IMR-90 (cell line): ENCODE data around the gene RAB27B. TPM values are rescaled to one million over a fixed set of nuclear protein-coding genes. Genes with fewer than 3 reads are reported as not detected.
"Not testable (repeated sequence)": the region's sequence is repeated elsewhere in the genome, so short reads cannot be mapped to it uniquely, and the experiment has no call there.

Experiments used
- ATAC-seq: fragments of 200-7000 bp; cut with Tn5 transposase; 2 replicates; pipeline ENCODE4 v1.9.1; 2020; ENCODE audit warnings: low read depth, mild to moderate bottlenecking, moderate library complexity
- BruUV-seq: library from RNA; stranded (reverse); fragments of 400-500 nt; replicated peaks from 2 replicates; lab custom pipeline; 2021; lab: Mats Ljungman, UMichigan
- CTCF ChIA-PET: fragments of 300-600 bp; formaldehyde crosslinking; extraction: SDS; loops from one replicate; lab custom pipeline; 2021; ENCODE audit warnings: antibody characterized with exemption; lab: Yijun Ruan, JAX
- POLR2A ChIA-PET: fragments of 300-600 bp; sonication (Branson Sonifier 250); formaldehyde crosslinking; loops from one replicate; lab custom pipeline; 2022; ENCODE audit warnings: antibody characterized with exemption; ENCODE audit not compliant: unreplicated experiment; lab: Charles Lee
- DNase-seq: peaks from one replicate; pipeline ENCODE4 v3.0.0; 2013
- H2AFZ ChIP-seq: replicated peaks from 2 replicates; pipeline ENCODE3; 2013; ENCODE audit warnings: low read length, mild to moderate bottlenecking; ENCODE audit not compliant: poor library complexity
- H2AK5ac ChIP-seq: 2 replicates; pipeline ENCODE4 v1.6.1; 2013; ENCODE audit warnings: low read depth, low read length, inconsistent platforms
- H2AK9ac ChIP-seq: replicated peaks from 2 replicates; pipeline ENCODE3; 2013; ENCODE audit warnings: mild to moderate bottlenecking, low read depth, low read length, moderate library complexity; ENCODE audit not compliant: poor library complexity
- H2BK120ac ChIP-seq: 2 replicates; pipeline ENCODE4 v1.6.1; 2013; ENCODE audit warnings: low read depth, low read length, inconsistent platforms
- H2BK15ac ChIP-seq: 3 replicates; pipeline ENCODE4 v1.6.1; 2013; ENCODE audit warnings: low read depth, low read length, inconsistent platforms
- H2BK20ac ChIP-seq: 2 replicates; pipeline ENCODE4 v1.6.1; 2013; ENCODE audit warnings: low read depth, mild to moderate bottlenecking, inconsistent platforms, low read length, moderate library complexity
- H2BK5ac ChIP-seq: 2 replicates; pipeline ENCODE4 v1.6.1; 2013; ENCODE audit warnings: mild to moderate bottlenecking, low read depth, low read length, inconsistent platforms; ENCODE audit not compliant: poor library complexity, severe bottlenecking
- H3K14ac ChIP-seq: replicated peaks from 2 replicates; pipeline ENCODE4 v1.6.1; 2013; ENCODE audit warnings: low read depth, low read length, inconsistent platforms
- H3K18ac ChIP-seq: 2 replicates; pipeline ENCODE4 v1.6.1; 2013; ENCODE audit warnings: low read depth, low read length, control low read depth
- H3K23ac ChIP-seq: 2 replicates; pipeline ENCODE4 v1.6.1; 2013; ENCODE audit warnings: low read depth, low read length, inconsistent platforms
- H3K27ac ChIP-seq: 2 replicates; pipeline ENCODE4 v1.5.1; 2013; ENCODE audit warnings: mild to moderate bottlenecking, control low read depth, low read length; ENCODE audit not compliant: insufficient read depth
- H3K27me3 ChIP-seq: 2 replicates; pipeline ENCODE4 v1.6.1; 2013; ENCODE audit warnings: low read length; ENCODE audit not compliant: control insufficient read depth, insufficient read depth
- H3K36me3 ChIP-seq: 2 replicates; pipeline ENCODE4 v1.6.1; 2013; ENCODE audit warnings: low read length, mixed read lengths; ENCODE audit not compliant: control insufficient read depth, insufficient read depth
- H3K4ac ChIP-seq: 2 replicates; pipeline ENCODE4 v1.6.1; 2013; ENCODE audit warnings: low read depth, low read length, inconsistent platforms
- H3K4me1 ChIP-seq: 2 replicates; pipeline ENCODE4 v1.6.1; 2013; ENCODE audit warnings: low read length, mixed read lengths; ENCODE audit not compliant: control insufficient read depth, insufficient read depth
- H3K4me2 ChIP-seq: 2 replicates; pipeline ENCODE4 v1.6.1; 2013; ENCODE audit warnings: low read depth, mild to moderate bottlenecking, control low read depth, low read length, moderate library complexity
- H3K4me3 ChIP-seq: 2 replicates; pipeline ENCODE4 v1.5.1; 2013; ENCODE audit warnings: low read depth, mild to moderate bottlenecking, control low read depth, low read length, moderate library complexity; ENCODE audit not compliant: insufficient read depth
- H3K56ac ChIP-seq: 2 replicates; pipeline ENCODE4 v1.6.1; 2013; ENCODE audit warnings: low read length, inconsistent platforms; ENCODE audit not compliant: insufficient read depth; ENCODE audit errors: extremely low read depth
- H3K79me1 ChIP-seq, 2 experiments: 2 replicates each; pipeline ENCODE4 v1.6.1; 2013; ENCODE audit warnings: low read length in 2 of 2, inconsistent platforms in 1 of 2, low read depth in 1 of 2
- H3K9ac ChIP-seq: 2 replicates; pipeline ENCODE4 v1.6.1; 2013; ENCODE audit warnings: low read depth, low read length, control low read depth
- H3K9me1 ChIP-seq: 2 replicates; pipeline ENCODE4 v1.6.1; 2013; ENCODE audit warnings: low read length, inconsistent platforms; ENCODE audit not compliant: insufficient read depth
- H3K9me3 ChIP-seq: 2 replicates; pipeline ENCODE4 v1.6.1; 2013; ENCODE audit warnings: low read length; ENCODE audit not compliant: control insufficient read depth, insufficient read depth
- H4K20me1 ChIP-seq: 2 replicates; pipeline ENCODE4 v1.6.1; 2013; ENCODE audit warnings: low read length, inconsistent platforms; ENCODE audit not compliant: insufficient read depth
- H4K5ac ChIP-seq: 2 replicates; pipeline ENCODE4 v1.6.1; 2013; ENCODE audit warnings: mild to moderate bottlenecking, low read depth, low read length, control low read depth
- H4K8ac ChIP-seq, 2 experiments: 2 replicates each; pipeline ENCODE4 v1.6.1; 2013; ENCODE audit warnings: low read depth in 2 of 2, low read length in 2 of 2, control low read depth in 1 of 2, inconsistent platforms in 1 of 2
- H4K91ac ChIP-seq: 2 replicates; pipeline ENCODE4 v1.6.1; 2013; ENCODE audit warnings: low read depth, low read length, inconsistent platforms; ENCODE audit not compliant: insufficient read depth
- CHD1 ChIP-seq: IDR thresholded peaks from 2 replicates; pipeline ENCODE4 v1.6.1; 2012; ENCODE audit warnings: low read depth, low read length, improper control_type of control experiment
- FOS ChIP-seq: fragments of 150-350 bp; IDR thresholded peaks from 2 replicates; pipeline ENCODE4 v1.6.1; 2016; ENCODE audit warnings: low read depth, low read length
- MXI1 ChIP-seq: IDR thresholded peaks from 2 replicates; pipeline ENCODE4 v1.6.1; 2012; ENCODE audit warnings: low read depth, mild to moderate bottlenecking, low read length, moderate library complexity, borderline replicate concordance
- RFX5 ChIP-seq: IDR thresholded peaks from 2 replicates; pipeline ENCODE4 v1.8.0; 2012; ENCODE audit warnings: low read depth, mild to moderate bottlenecking, low read length, moderate library complexity
- WGBS, 2 experiments: methylation state at CpG; one replicate each; pipeline versions ENCODE4 v1.1.5 to v1.1.7; 2013; ENCODE audit warnings: missing lambda C conversion rate in 2 of 2; ENCODE audit not compliant: insufficient read length in 1 of 2; ENCODE audit errors: extremely low coverage in 2 of 2; 5-methylcytosine and 5-hydroxymethylcytosine counted together
- dilution Hi-C: fragments of 300-500 bp; cut with HindIII; formaldehyde crosslinking; loops from one replicate; pipeline ENCODE4 v1.14.3; 2018; ENCODE audit warnings: low sequenced_read_pairs; ENCODE audit not compliant: unreplicated experiment
- in situ Hi-C: fragments of 300-500 bp; cut with MboI; formaldehyde crosslinking; loops from 3 replicates; pipeline ENCODE4 v1.14.3; 2019; ENCODE audit warnings: low sequenced_read_pairs, inconsistent platforms, mixed read lengths
- intact Hi-C: fragments of 100-400 bp; cut with micrococcal nuclease; formaldehyde crosslinking; loops from 2 replicates; pipeline ENCODE4 v1.10.0; 2022
- polyA plus RNA-seq, 3 experiments: library from polyadenylated mRNA; depleted of rRNA; stranded (reverse); fragments of >200 nt; gene quantifications; 2 replicates each; pipeline ENCODE4 v1.2.3, GENCODE V29; 2012; ENCODE audit warnings: low replicate concordance in 1 of 3
- total RNA-seq: library from RNA; depleted of rRNA; stranded (reverse); fragments of >200 nt; gene quantifications from 2 replicates; pipeline ENCODE4 v1.2.3, GENCODE V29; 2012
- TF ChIP-seq, protein P1 (sequence below): conservative IDR thresholded peaks from 2 replicates; pipeline ENCODE4 v1.5.1; 2012; ENCODE audit warnings: mild to moderate bottlenecking, low read depth, low read length, improper control_type of control experiment

Gene RAB27B
- total and polyA plus RNA-seq, 2 of the 4 experiments (the other 2 are of a cell fraction): 0.24 to 1.3 TPM

DNA sequence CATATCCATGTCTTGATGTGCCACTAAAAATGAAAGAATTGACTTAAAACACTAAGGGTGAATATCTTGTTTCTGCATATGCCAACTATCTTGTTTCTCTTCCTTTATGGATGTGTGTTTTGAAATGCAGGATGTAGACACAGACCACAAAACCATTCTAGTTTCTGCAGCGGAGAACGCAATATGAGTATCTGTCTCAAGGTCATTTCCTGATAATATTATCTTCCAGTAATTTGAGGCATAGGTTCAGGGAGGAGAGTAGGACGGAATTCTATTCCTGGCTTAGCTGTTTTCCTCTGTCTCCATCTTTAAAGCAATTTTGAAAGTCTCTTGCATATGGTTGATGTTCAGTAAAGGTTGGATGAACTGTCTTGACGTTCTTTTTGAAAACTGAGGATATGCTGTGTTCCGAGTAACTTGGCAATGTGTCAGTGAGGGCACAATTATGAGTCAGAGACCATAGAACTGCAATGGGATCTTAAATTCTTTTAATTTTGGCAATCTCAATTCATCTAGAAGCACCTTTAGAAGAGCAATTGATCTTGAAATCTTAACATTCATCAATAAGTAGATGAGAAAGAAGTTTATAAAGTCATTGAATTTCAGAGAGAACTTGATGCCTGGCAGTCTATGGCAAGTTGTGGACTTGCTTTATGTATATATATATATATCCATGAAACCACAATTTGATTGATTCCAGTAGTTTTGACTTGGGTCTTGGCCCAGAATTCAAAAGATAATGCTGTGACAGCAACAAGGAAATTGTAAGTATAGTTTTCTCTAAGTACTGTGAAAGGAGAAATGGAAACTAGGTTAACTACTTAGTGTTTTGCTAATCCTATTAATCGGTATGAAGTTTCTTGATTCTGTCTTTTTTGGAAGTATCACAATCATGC, 24.8 kb downstream of the RAB27B start:
- intact Hi-C loops (no loop called here), dilution Hi-C loops (no loop called here), in situ Hi-C loops (no loop called here)
- Histone ChIP-seq H3K79me1 (no peaks in the 10 kb centered on the region), H2BK15ac (no peak overlapping the region), H2BK20ac (no peak overlapping the region), H3K9me1 (0 out of 2 replicates have a peak, but pooled peaks cover 2% of the 10 kb centered on the region), H2AK9ac (no peak overlapping the region), H3K14ac (no peak overlapping the region), H3K4me3 (no peak overlapping the region), H2AFZ (no peak overlapping the region), H2AK5ac (no peak overlapping the region), H3K4me1 (no peaks in the 10 kb centered on the region), H3K9ac (no peak overlapping the region), H3K27ac (no peak overlapping the region), H3K4ac (no peak overlapping the region), H4K8ac (no peak overlapping the region), H3K9me3 (no peaks in the 10 kb centered on the region), H3K18ac (no peak overlapping the region), H3K27me3 (no peaks in the 10 kb centered on the region), H3K23ac (no peak overlapping the region), H3K4me2 (no peak overlapping the region), H3K36me3 (no peaks in the 10 kb centered on the region), H4K5ac (no peak overlapping the region), H2BK120ac (no peak overlapping the region), H3K56ac (no peak overlapping the region), H4K20me1 (no peaks in the 10 kb centered on the region), H2BK5ac (no peak overlapping the region), H4K91ac (no peak overlapping the region)
- DNase-seq (no peak), ATAC-seq (no peak)
- POLR2A ChIA-PET: no interaction called here
- TF ChIP-seq RFX5: no peak
- TF ChIP-seq MXI1: no peak
- no peak for TF ChIP-seq CHD1
- TF ChIP-seq, protein P1, sequence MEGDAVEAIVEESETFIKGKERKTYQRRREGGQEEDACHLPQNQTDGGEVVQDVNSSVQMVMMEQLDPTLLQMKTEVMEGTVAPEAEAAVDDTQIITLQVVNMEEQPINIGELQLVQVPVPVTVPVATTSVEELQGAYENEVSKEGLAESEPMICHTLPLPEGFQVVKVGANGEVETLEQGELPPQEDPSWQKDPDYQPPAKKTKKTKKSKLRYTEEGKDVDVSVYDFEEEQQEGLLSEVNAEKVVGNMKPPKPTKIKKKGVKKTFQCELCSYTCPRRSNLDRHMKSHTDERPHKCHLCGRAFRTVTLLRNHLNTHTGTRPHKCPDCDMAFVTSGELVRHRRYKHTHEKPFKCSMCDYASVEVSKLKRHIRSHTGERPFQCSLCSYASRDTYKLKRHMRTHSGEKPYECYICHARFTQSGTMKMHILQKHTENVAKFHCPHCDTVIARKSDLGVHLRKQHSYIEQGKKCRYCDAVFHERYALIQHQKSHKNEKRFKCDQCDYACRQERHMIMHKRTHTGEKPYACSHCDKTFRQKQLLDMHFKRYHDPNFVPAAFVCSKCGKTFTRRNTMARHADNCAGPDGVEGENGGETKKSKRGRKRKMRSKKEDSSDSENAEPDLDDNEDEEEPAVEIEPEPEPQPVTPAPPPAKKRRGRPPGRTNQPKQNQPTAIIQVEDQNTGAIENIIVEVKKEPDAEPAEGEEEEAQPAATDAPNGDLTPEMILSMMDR: no peak
- no peak for TF ChIP-seq FOS
- no CpG with 5 or more reads among the region's 6 CpGs for WGBS, 2 experiments
- CTCF ChIA-PET: no interaction called here
- BruUV-seq: no TSS peak

GRCh38 chr18:54855050-54855449, 26.8 kb downstream of the RAB27B start:
- H3K14ac ChIP-seq, H3K9me1 ChIP-seq, H4K91ac ChIP-seq, H3K4ac ChIP-seq, H2BK120ac ChIP-seq, in situ Hi-C loops, dilution Hi-C loops, H3K23ac ChIP-seq, H3K4me2 ChIP-seq, H3K27me3 ChIP-seq, H2BK15ac ChIP-seq, POLR2A ChIA-PET, H2AK9ac ChIP-seq, H4K20me1 ChIP-seq, H4K5ac ChIP-seq, H2BK5ac ChIP-seq, H3K79me1 ChIP-seq, H2AFZ ChIP-seq, DNase-seq, H3K4me3 ChIP-seq, H2AK5ac ChIP-seq, intact Hi-C loops, H3K9ac ChIP-seq, H4K8ac ChIP-seq, H3K27ac ChIP-seq, H3K36me3 ChIP-seq, H3K9me3 ChIP-seq, ATAC-seq, H3K4me1 ChIP-seq, BruUV-seq, H3K56ac ChIP-seq, H3K18ac ChIP-seq, H2BK20ac ChIP-seq: not testable (repeated sequence)
- 100% methylated on average over 1 of the region's 3 CpGs; no CpG with 5 or more reads in 1 of the 2 experiments for WGBS, 2 experiments
- CTCF ChIA-PET: interaction anchor here (1.5 kb wide), 1 partner anchor 10 kb away, joined by 3 read pairs; no protein-coding TSS in a partner anchor
